Measurements from ENCODE around the gene RAD1.
"Not testable (repeated sequence)": the region's sequence is repeated elsewhere in the genome, so short reads cannot be mapped to it uniquely, and the experiment has no call there.

The RAD1 gene

DNA sequence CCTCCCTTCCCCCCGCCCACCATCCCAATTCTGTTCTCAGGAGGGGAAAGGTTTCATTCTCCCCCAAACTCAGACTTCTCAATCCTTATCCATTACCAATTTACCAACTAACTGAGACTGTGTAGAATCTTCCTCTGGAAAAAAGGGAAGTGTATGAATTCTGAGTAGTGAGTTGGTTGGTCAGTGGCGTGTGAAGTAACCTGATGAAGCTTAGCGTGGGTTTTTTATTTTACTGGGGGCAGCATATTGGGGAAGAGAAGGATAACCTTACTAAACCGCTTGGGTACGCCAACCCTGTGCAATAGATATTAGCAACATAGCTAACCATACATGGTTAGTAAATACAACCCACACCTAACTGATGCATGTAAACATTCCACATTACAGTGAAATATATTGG is 13.0 kb upstream of the RAD1 start:
- TF ChIP-seq, protein P1, sequence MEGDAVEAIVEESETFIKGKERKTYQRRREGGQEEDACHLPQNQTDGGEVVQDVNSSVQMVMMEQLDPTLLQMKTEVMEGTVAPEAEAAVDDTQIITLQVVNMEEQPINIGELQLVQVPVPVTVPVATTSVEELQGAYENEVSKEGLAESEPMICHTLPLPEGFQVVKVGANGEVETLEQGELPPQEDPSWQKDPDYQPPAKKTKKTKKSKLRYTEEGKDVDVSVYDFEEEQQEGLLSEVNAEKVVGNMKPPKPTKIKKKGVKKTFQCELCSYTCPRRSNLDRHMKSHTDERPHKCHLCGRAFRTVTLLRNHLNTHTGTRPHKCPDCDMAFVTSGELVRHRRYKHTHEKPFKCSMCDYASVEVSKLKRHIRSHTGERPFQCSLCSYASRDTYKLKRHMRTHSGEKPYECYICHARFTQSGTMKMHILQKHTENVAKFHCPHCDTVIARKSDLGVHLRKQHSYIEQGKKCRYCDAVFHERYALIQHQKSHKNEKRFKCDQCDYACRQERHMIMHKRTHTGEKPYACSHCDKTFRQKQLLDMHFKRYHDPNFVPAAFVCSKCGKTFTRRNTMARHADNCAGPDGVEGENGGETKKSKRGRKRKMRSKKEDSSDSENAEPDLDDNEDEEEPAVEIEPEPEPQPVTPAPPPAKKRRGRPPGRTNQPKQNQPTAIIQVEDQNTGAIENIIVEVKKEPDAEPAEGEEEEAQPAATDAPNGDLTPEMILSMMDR (IDR thresholded peaks at IDR 0.05; ENCODE audit: control insufficient read depth, extremely low read depth, insufficient read depth) = no peak
- no peak for DNase-seq (ENCODE audit: low read depth)
- H3K4me3 ChIP-seq (ENCODE audit: low read depth, low read length) = no peak overlapping the region

DNA sequence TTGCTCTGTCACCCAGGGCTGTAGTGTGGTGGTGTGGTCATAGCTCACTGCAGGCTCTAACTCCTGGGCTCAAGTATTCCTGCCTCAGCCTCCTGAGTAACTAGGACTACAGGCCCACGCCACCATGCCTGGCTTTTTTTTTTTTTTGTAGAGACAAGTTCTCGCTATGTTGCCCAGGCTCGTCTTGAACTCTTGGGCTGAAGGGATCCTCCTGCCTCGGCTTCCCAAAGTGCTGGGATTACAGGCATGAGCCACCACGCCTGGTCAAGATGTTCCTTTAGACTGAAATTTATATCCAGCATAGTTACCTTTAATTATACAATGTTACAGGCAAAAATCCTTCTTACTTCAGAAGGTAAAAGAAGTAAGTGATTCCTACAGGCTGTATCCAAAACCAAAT is 12.5 kb upstream of the RAD1 start:
- H3K4me3 ChIP-seq (ENCODE audit: low read depth, low read length) = no peak overlapping the region
- TF ChIP-seq, protein P1 (IDR thresholded peaks at IDR 0.05; ENCODE audit: control insufficient read depth, extremely low read depth, insufficient read depth) = no peak
- DNase-seq (ENCODE audit: low read depth) = no peak

DNA sequence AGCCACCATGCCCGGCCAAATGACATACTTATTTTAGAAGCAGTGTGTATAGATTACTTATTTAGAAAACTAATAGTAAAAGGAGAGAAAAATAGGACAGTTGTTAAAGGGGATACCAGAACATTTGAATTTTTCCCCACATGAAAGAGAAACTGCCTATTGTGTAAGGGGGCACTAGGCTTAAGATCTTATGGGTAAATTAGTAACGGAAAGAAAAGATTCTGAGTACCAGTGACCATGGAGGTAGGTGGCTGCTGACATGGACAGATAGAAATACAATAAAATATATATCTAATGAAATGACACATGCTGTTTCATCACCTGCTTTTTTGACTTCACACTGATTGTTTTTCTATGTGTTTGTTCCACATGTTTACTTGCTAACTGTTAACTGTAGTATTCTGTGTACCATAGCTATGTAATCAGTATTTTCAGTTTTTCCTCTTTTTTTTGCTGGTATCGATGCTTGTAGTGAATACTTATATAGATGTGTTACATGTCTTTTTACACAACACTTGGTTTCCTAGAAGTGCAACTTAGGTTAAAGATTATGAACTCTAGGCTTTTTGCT is 11.1 kb upstream of the RAD1 start:
- TF ChIP-seq, protein P1 (IDR thresholded peaks at IDR 0.05; ENCODE audit: control insufficient read depth, extremely low read depth, insufficient read depth) = no peak
- no peak for DNase-seq (ENCODE audit: low read depth)
- H3K4me3 ChIP-seq (ENCODE audit: low read depth, low read length) = no peak overlapping the region

DNA sequence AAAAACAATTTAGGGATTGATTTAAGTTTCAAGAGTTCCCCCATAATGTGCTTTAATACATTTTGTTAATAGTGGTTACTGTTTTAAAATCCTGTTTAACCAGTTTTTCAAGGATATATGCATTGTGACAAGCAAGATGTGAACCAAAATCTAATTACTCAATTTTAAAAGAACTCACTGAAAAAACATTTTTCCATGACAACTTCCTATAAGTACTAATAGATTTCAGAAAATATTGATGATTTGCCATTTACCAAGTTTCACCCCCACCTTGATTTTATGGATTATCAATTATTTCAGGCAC is 9.1 kb upstream of the RAD1 start:
- TF ChIP-seq, protein P1 (IDR thresholded peaks at IDR 0.05; ENCODE audit: control insufficient read depth, extremely low read depth, insufficient read depth) = no peak
- H3K4me3 ChIP-seq (ENCODE audit: low read depth, low read length) = no peak overlapping the region
- no peak for DNase-seq (ENCODE audit: low read depth)

DNA sequence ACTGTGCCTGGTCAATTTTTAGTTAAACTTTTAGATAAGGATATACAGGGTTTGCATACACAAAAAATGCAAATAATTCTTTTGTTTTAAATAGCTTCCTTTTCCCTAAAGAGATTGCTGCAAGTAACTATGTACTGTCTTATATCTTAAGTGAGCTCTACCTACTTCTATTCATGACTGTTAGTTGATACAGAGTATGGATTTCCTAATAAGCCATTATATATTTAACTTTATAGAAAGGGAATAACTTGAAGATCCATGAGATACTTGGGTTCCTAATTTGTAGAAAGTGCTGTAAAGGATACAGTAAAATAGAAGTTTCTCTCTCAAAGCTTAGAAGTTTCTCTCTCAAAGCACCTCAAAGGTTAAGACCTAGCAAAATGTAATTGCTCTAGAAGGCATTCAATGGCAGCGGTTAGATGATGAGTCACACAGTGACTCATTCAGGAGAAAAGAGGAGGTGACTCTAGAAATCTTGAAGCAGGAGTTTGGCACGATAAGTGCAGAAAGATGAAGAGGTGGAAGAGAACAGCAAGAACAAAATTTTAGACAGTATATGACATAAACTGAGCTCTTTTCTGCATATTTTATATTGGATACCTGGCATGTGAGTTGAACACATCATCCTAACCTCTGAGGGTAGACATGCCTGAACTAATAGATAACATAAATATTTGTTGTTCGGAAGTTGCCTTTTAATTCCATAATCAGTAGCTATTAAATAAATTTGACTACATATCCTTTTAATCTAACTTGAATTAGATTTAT is 8.6 kb upstream of the RAD1 start:
- no peak overlapping the region for H3K4me3 ChIP-seq (ENCODE audit: low read depth, low read length)
- no peak for DNase-seq (ENCODE audit: low read depth)
- TF ChIP-seq, protein P1 (IDR thresholded peaks at IDR 0.05; ENCODE audit: control insufficient read depth, extremely low read depth, insufficient read depth) = no peak

DNA sequence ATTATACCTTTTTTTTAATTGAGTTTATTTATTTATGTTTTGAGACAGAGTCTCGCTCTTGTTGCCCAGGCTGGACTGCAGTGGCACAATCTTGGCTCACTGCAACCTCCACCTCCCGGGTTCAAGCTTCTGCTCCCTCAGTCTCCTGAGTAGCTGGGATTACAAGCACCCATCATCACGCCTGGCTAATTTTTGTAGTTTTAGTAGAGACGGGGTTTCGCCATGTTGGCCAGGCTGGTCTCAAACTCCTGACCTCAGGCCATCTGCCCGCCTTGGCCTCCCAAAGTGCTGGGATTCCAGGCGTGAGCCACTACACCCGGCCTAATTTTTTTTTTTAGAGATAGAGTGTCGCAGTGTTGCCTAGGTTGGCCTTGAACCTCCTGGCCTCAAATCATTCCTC is 8.0 kb upstream of the RAD1 start:
- not testable (repeated sequence) for DNase-seq (ENCODE audit: low read depth); H3K4me3 ChIP-seq (ENCODE audit: low read depth, low read length)

DNA sequence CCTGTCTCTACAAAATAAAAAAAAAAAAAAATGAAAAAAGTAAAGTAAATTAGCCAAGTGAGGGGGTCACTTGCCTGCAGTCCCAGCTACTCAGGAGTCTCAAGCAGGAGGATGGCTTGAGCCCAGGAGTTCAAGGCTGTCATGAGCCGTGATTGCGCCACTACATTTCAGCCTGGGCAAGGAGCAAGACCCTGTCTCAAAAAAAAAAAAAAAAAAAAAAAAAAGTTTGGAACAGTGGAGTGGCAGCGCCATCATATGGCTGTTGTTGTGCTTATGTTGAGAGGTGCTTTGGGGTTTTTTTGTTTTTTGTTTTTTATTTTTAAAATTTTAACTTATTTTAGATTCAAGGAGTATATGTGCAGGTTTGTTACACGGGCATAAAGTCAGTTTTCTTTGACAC is 3.8 kb upstream of the RAD1 start:
- TF ChIP-seq, protein P1 (IDR thresholded peaks at IDR 0.05; ENCODE audit: control insufficient read depth, extremely low read depth, insufficient read depth) = no peak
- no peak for DNase-seq (ENCODE audit: low read depth)
- H3K4me3 ChIP-seq (ENCODE audit: low read depth, low read length) = no peak overlapping the region
